Measurements from ENCODE around the gene SDK2. TPM values are rescaled to one million over a fixed set of nuclear protein-coding genes. Genes with fewer than 3 reads are reported as not detected.
A peak's percentile ranks its signal among the peaks of the same experiment; 100 is the strongest.

Gene SDK2
- polyA plus RNA-seq, 2 of the 4 experiments (the other 2 are of a cell fraction): 0.36 to 0.57 TPM

DNA sequence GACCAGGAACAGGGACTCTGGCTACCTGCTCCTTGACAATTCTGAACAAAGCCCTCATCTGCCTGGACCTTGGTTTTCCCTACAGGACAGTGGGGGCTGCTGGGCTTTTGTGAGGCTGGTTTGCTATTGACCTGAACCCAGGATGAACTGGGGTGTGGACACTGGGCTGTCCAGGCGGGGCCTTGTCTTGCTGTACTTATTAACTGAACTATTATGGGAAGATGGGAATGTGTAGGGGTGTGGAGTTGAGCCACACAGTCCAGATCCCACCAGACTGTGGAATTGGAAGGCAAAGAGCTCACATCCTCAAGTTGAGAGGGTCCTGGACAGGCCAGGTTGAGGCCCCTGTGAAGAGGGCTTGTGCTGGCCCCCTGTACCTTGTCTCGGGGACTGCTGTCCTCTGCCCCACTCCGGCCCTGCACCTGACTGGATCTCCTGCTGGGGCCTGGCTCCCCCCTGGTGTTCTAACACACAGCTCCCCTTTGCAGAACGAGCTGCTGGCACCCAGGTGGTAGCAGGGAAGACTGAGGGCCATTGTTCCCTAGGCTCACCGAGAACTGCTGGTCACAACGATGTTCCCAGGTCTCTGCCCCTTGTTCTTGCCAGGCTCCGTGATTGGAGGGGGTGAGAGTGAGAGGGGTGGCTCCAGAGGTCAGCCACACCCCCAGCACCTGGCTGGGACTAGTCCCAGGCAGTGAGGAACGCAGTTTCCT, 280.6 kb downstream of the SDK2 start:
- WGBS (ENCODE audit: missing lambda C conversion rate): 83% methylated on average over 8 of the region's 8 CpGs
- CTCF ChIA-PET: interaction anchor here (0.6 to 23.7 kb wide), 7 partner anchors 11 to 144 kb away, joined by 3 to 975 read pairs (median 7); partner anchors contain the start of genes CDC42EP4 and CPSF4L
- no peak for FAIRE-seq

DNA sequence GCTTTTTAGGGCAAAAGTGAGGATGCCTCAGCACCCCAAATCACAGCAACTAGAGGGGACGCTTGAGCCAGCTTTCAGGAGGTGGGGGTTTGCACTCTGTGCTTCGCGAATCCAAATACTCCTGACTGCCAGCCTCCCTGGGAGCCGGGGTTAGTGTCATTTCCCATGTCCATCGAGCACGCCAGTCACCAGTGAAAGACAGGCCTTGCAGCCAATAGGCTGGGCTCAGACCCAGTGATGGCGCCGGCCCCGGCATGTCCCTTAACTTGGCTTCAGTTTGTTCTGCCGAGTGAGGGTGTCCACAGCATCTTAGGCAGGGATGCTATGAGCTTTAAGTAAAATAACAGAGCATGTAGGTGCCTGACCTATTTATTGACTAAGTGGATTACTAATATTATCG, 281.5 kb downstream of the SDK2 start:
- POLR2A ChIA-PET: no interaction called here
- no peak for ATAC-seq

More for the DNA sequence above, 280.6 kb downstream of the SDK2 start:
- Histone ChIP-seq H3K9me3 (no peaks in the 10 kb centered on the region), H3K4me3 (no peak overlapping the region), H3K27ac (0 out of 6 replicates have a peak overlapping the region, but pooled peaks of 1 of the 2 experiments have one; percentile 19), H3K4me2 (no peak overlapping the region), H3K4me1 (peaks cover 12% of the 10 kb centered on the region; the same call in 1 of the 3 replicates)
- peak in 1 of 2 experiments; percentile 10; a peak in 2 of 6 replicates for ATAC-seq
- TF ChIP-seq ZSCAN20 (CRISPR knock-in tag; IDR thresholded peaks at IDR 0.05) (no peak), HOXA7 (CRISPR knock-in tag; IDR thresholded peaks at IDR 0.05) (no peak), EHF (CRISPR knock-in tag; IDR thresholded peaks at IDR 0.05) (no peak), JUN (IDR thresholded peaks at IDR 0.05) (no peak)
- TF ChIP-seq, protein P1, sequence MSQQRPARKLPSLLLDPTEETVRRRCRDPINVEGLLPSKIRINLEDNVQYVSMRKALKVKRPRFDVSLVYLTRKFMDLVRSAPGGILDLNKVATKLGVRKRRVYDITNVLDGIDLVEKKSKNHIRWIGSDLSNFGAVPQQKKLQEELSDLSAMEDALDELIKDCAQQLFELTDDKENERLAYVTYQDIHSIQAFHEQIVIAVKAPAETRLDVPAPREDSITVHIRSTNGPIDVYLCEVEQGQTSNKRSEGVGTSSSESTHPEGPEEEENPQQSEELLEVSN (IDR thresholded peaks at IDR 0.05; ENCODE audit: borderline replicate concordance, low read depth): no peak
- no peak for DNase-seq (ENCODE audit: low read depth in 1 of 2, low spot score in 1 of 2)
- POLR2A ChIA-PET: no interaction called here

DNA sequence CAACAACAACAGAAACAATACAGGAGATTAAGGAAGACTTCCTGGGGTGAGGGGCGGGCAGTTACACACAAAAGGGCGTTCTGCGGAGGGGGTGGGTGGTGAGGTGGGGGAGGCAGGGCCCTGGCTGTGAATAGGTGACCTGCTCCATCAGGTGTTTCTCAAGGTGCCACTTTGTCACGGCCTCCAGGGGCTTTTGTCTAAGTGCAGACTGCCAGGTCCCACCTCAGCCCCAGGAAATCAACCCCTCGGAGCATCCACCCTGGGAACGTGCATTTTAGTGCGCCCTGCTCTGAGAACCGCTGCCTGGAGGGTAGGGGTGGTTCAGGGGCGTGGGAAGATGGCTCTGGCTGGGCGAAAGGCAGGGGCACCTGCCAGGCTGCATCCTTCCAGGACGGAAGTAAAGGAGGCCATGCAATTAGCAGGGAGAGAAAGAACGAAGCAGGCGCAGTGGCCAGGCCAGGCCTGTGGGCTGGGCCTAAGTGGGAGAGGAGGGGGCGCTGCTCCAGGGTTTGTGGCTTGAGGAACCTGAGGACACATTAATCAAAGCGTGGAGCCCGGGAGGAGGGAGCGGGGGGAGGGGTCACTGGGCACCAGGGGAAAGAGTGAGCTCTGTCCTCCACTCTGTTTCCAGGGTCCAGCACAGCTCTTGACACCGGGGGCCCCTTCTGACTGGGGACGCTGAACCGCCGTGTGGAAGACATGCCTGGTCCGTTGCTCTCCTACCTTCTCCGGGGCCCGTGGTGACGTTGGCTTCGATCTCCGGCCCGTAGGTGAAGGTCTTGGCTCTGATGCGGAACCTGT, 283.1 kb downstream of the SDK2 start:
- ChIA-PET CTCF (interaction anchor here (1.0 to 23.7 kb wide), 7 partner anchors 9 to 129 kb away, joined by 3 to 975 read pairs (median 23); partner anchors contain the start of genes CDC42EP4 and CPSF4L), POLR2A (no interaction called here)
- no peak for TF ChIP-seq HDAC2 (IDR thresholded peaks at IDR 0.05)
- TF ChIP-seq POLR2A (IDR thresholded peaks at IDR 0.05; ENCODE audit: low read length): no peak
- TF ChIP-seq, protein P2, sequence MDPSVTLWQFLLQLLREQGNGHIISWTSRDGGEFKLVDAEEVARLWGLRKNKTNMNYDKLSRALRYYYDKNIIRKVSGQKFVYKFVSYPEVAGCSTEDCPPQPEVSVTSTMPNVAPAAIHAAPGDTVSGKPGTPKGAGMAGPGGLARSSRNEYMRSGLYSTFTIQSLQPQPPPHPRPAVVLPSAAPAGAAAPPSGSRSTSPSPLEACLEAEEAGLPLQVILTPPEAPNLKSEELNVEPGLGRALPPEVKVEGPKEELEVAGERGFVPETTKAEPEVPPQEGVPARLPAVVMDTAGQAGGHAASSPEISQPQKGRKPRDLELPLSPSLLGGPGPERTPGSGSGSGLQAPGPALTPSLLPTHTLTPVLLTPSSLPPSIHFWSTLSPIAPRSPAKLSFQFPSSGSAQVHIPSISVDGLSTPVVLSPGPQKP (IDR thresholded peaks at IDR 0.05; ENCODE audit: low read depth, low read length): no peak
- TF ChIP-seq MAFK (IDR thresholded peaks at IDR 0.05; ENCODE audit: partially characterized antibody): no peak
- TF ChIP-seq FOXS1 (CRISPR knock-in tag; IDR thresholded peaks at IDR 0.05): no peak
- no peak for TF ChIP-seq MYC (IDR thresholded peaks at IDR 0.05; ENCODE audit: borderline replicate concordance, low read length)
- no peak for FAIRE-seq
- no peak overlapping the region for H3K4me2 ChIP-seq
- H3K4me1 ChIP-seq: peaks cover 17% of the 10 kb centered on the region
- no peak for DNase-seq (ENCODE audit: low read depth in 1 of 2, low spot score in 1 of 2)
- peak overlapping the region in 1 of 2 experiments; percentile 25; a peak in 1 of 6 replicates for H3K27ac ChIP-seq
- H3K4me3 ChIP-seq: no peak overlapping the region
- ATAC-seq: no peak
- no peaks in the 10 kb centered on the region for H3K9me3 ChIP-seq
- WGBS (ENCODE audit: missing lambda C conversion rate): 89% methylated on average over 29 of the region's 29 CpGs

More for the DNA sequence above, 281.5 kb downstream of the SDK2 start:
- H3K4me3 ChIP-seq: no peak overlapping the region
- DNase-seq (ENCODE audit: low read depth in 1 of 2, low spot score in 1 of 2) (peak in 1 of 2 experiments; percentile 24), FAIRE-seq (no peak)
- CTCF ChIA-PET: interaction anchor here (0.6 to 23.7 kb wide), 7 partner anchors 19 to 641 kb away, joined by 3 to 975 read pairs (median 5); partner anchors contain the start of genes CDC42EP4 and CPSF4L
- no peaks in the 10 kb centered on the region for H3K9me3 ChIP-seq
- H3K4me1 ChIP-seq: peaks cover 12% of the 10 kb centered on the region; the same call in 1 of the 3 replicates
- TF ChIP-seq, protein P3, sequence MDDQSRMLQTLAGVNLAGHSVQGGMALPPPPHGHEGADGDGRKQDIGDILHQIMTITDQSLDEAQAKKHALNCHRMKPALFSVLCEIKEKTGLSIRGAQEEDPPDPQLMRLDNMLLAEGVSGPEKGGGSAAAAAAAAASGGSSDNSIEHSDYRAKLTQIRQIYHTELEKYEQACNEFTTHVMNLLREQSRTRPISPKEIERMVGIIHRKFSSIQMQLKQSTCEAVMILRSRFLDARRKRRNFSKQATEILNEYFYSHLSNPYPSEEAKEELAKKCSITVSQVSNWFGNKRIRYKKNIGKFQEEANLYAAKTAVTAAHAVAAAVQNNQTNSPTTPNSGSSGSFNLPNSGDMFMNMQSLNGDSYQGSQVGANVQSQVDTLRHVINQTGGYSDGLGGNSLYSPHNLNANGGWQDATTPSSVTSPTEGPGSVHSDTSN (IDR thresholded peaks at IDR 0.05): 0 out of 2 replicates have a peak, but pooled peaks have one; percentile 63
- no peak for TF ChIP-seq ZNF302 (CRISPR knock-in tag; IDR thresholded peaks at IDR 0.05)
- H3K4me2 ChIP-seq: no peak overlapping the region
- H3K27ac ChIP-seq: no peak overlapping the region
- 88% methylated on average over 10 of the region's 11 CpGs for WGBS (ENCODE audit: missing lambda C conversion rate)

DNA sequence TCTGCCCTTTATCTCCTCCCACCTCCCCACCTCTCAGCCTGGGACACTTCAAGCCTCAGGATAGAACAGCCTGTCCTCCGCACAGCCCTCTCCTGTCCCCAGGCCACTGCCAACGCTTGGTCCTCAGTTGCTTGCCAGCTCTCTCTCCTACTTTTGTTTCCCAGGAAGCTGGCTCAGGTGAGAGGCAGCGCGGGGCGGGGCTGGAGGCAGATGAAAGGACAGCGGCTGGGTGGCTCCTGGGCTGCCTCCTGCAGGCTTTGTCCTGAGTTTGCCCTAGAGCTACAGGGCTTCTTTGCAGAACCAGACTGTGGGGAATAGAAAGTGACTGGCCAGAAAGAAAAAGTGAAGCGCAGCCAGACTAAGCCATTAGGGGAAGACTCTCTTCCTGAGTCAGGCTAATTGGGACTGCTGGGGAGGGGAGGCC, 284.2 kb downstream of the SDK2 start:
- Histone ChIP-seq H3K9me3 (no peaks in the 10 kb centered on the region), H3K4me3 (no peak overlapping the region), H3K27ac (peak overlapping the region in 1 of 2 experiments; percentile 1; a peak in 4 of 6 replicates), H3K4me2 (no peak overlapping the region), H3K4me1 (peaks cover 28% of the 10 kb centered on the region)
- FAIRE-seq: no peak
- ChIA-PET CTCF (interaction anchor here (1.1 to 23.7 kb wide), 8 partner anchors 10 to 800 kb away, joined by 3 to 975 read pairs (median 5); partner anchors contain the start of genes CDC42EP4 and CPSF4L), POLR2A (no interaction called here)
- peak; percentile 16 to 18; a peak in 3 of 6 replicates for ATAC-seq
- no peak for DNase-seq (ENCODE audit: low read depth in 1 of 2, low spot score in 1 of 2)
- WGBS (ENCODE audit: missing lambda C conversion rate): 81% methylated on average over 7 of the region's 7 CpGs
- TF ChIP-seq FOSL2 (IDR thresholded peaks at IDR 0.05): no peak
- TF ChIP-seq FOSL2 (CRISPR knock-in tag; IDR thresholded peaks at IDR 0.05): no peak
- no peak for TF ChIP-seq RCOR1 (IDR thresholded peaks at IDR 0.05; ENCODE audit: low read depth, low read length)
- TF ChIP-seq, protein P3 (IDR thresholded peaks at IDR 0.05): no peak
- TF ChIP-seq ZC3H11A (IDR thresholded peaks at IDR 0.05): no peak
- TF ChIP-seq HOXB13 (CRISPR knock-in tag; IDR thresholded peaks at IDR 0.05; ENCODE audit: low read depth): no peak
- no peak for TF ChIP-seq KDM5A (IDR thresholded peaks at IDR 0.05)
- no peak for TF ChIP-seq HDAC2 (IDR thresholded peaks at IDR 0.05)
- TF ChIP-seq, protein P4, sequence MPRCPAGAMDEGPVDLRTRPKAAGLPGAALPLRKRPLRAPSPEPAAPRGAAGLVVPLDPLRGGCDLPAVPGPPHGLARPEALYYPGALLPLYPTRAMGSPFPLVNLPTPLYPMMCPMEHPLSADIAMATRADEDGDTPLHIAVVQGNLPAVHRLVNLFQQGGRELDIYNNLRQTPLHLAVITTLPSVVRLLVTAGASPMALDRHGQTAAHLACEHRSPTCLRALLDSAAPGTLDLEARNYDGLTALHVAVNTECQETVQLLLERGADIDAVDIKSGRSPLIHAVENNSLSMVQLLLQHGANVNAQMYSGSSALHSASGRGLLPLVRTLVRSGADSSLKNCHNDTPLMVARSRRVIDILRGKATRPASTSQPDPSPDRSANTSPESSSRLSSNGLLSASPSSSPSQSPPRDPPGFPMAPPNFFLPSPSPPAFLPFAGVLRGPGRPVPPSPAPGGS (IDR thresholded peaks at IDR 0.05): no peak
- TF ChIP-seq, protein P5, sequence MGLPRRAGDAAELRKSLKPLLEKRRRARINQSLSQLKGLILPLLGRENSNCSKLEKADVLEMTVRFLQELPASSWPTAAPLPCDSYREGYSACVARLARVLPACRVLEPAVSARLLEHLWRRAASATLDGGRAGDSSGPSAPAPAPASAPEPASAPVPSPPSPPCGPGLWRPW (IDR thresholded peaks at IDR 0.05): no peak
- no peak for TF ChIP-seq NPAS2 (CRISPR knock-in tag; IDR thresholded peaks at IDR 0.05; ENCODE audit: borderline replicate concordance)

Data from A549 (cell line).